HCT116 (cell line): Measurements from ENCODE around the gene MTA1.

Source experiments
- CTCF ChIP-seq, 3 experiments: fragments of 200-600 bp in 1 of 3; sonication (generic) in 1 of 3; IDR thresholded peaks in 2 of 3; conservative IDR thresholded peaks in 1 of 3; 2 replicates each; pipeline ENCODE4 v1.5.1; 2012 to 2017; ENCODE audit warnings: low read depth in 2 of 3, low read length in 2 of 3, antibody characterized with exemption in 1 of 3, borderline replicate concordance in 1 of 3, control low read depth in 1 of 3, mild to moderate bottlenecking in 1 of 3, mixed read lengths in 1 of 3, mixed run types in 1 of 3, moderate library complexity in 1 of 3; ENCODE audit not compliant: insufficient read depth in 1 of 3
- ELF1 ChIP-seq: IDR thresholded peaks from 2 replicates; pipeline ENCODE4 v1.6.1; 2012; ENCODE audit warnings: low read depth, borderline replicate concordance
- POLR2A ChIP-seq: IDR thresholded peaks from 2 replicates; pipeline ENCODE4 v1.7.0; 2011; ENCODE audit warnings: borderline replicate concordance; ENCODE audit not compliant: insufficient read depth, insufficient read length; ENCODE audit errors: extremely low read depth
- POLR2AphosphoS5 ChIP-seq: IDR thresholded peaks from 2 replicates; pipeline ENCODE4 v1.6.1; 2011; ENCODE audit warnings: mild to moderate bottlenecking, low read depth, low read length, moderate library complexity

- no peak for TF ChIP-seq ELF1
- TF ChIP-seq CTCF (IDR thresholded peaks at IDR 0.05 in 2 of 3, conservative IDR thresholded peaks at IDR 0.05 in 1 of 3; ENCODE audit: borderline replicate concordance in 1 of 3, insufficient read depth in 1 of 3, low read depth in 2 of 3, low read length in 2 of 3) = no peak
- TF ChIP-seq POLR2AphosphoS5 = no peak
- TF ChIP-seq POLR2A = no peak
Observed at GRCh38 chr14:105395538-105395854, 24.1 kb upstream of the MTA1 start.
